Measurements from ENCODE around the gene TMC5.

DNA sequence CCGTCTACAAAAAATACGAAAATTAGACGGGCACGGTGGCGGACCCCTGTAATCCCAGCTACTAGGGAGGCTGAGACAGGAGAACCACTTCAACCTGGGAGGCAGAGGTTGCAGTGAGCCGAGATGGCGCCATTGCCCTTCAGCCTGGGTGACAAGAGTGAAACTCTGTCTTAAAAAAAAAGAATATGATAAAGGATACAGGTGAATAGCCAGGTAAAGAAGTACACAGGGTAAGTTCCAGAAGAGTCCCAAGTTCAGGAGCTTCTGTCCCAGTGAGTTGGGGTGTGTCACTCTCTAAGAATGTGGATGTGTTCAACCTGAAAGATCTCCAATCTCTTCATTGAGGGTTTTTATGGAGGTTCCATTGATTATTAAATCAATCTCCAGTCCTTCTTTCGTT, 6.8 kb downstream of the TMC5 start:
- TF ChIP-seq, protein P1, sequence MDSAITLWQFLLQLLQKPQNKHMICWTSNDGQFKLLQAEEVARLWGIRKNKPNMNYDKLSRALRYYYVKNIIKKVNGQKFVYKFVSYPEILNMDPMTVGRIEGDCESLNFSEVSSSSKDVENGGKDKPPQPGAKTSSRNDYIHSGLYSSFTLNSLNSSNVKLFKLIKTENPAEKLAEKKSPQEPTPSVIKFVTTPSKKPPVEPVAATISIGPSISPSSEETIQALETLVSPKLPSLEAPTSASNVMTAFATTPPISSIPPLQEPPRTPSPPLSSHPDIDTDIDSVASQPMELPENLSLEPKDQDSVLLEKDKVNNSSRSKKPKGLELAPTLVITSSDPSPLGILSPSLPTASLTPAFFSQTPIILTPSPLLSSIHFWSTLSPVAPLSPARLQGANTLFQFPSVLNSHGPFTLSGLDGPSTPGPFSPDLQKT (CRISPR knock-in tag; IDR thresholded peaks at IDR 0.05; ENCODE audit: borderline replicate concordance), result no peak
- TF ChIP-seq KAT7 (CRISPR knock-in tag; IDR thresholded peaks at IDR 0.05; ENCODE audit: borderline replicate concordance) (no peak), ZNF331 (CRISPR knock-in tag; IDR thresholded peaks at IDR 0.05) (no peak), ARNT (IDR thresholded peaks at IDR 0.05) (no peak), MYC (CRISPR knock-in tag; IDR thresholded peaks at IDR 0.05; ENCODE audit: borderline replicate concordance) (no peak), POLR2A (IDR thresholded peaks at IDR 0.05; ENCODE audit: insufficient read depth in 1 of 2, low read depth in 2 of 2, low read length in 2 of 2) (no peak), CTCF (CRISPR knock-in tag; IDR thresholded peaks at IDR 0.05) (no peak)
